Loucy (cell line): Measurements from ENCODE around the gene GPC5.

Experiments
- H2AFZ ChIP-seq: fragments of 200-600 bp; sonication (generic); 2 replicates; pipeline ENCODE4 v1.6.0; 2016; ENCODE audit warnings: antibody characterized with exemption, mild to moderate bottlenecking, low read length, moderate library complexity
- H3F3A ChIP-seq: fragments of 200-600 bp; 2 replicates; pipeline ENCODE4 v1.6.0; 2016; ENCODE audit warnings: antibody characterized with exemption, low read depth, mild to moderate bottlenecking
- H3K27me3 ChIP-seq: fragments of 200-600 bp; sonication (generic); 2 replicates; pipeline ENCODE4 v1.6.1; 2014; ENCODE audit warnings: low read length, mild to moderate bottlenecking; ENCODE audit not compliant: insufficient read depth, poor library complexity, severe bottlenecking
- H3K36me3 ChIP-seq: fragments of 200-600 bp; sonication (generic); 2 replicates; pipeline ENCODE4 v1.6.1; 2016; ENCODE audit warnings: low read length; ENCODE audit not compliant: insufficient read depth
- H3K4me1 ChIP-seq: fragments of 200-600 bp; sonication (generic); 2 replicates; pipeline ENCODE4 v1.5.1; 2014; ENCODE audit warnings: low read length, mild to moderate bottlenecking; ENCODE audit not compliant: insufficient read depth, poor library complexity, severe bottlenecking
- H3K4me2 ChIP-seq: fragments of 200-600 bp; sonication (generic); 2 replicates; pipeline ENCODE4 v1.6.0; 2014; ENCODE audit warnings: antibody characterized with exemption, low read length, low read depth, mild to moderate bottlenecking; ENCODE audit not compliant: poor library complexity, severe bottlenecking
- H3K4me3 ChIP-seq: fragments of 200-600 bp; sonication (generic); 2 replicates; pipeline ENCODE4 v1.5.1; 2014; ENCODE audit warnings: low read length, mild to moderate bottlenecking, mixed read lengths; ENCODE audit not compliant: poor library complexity, severe bottlenecking
- H3K79me2 ChIP-seq: fragments of 200-600 bp; sonication (generic); 2 replicates; pipeline ENCODE4 v1.6.1; 2014; ENCODE audit warnings: low read length; ENCODE audit not compliant: insufficient read depth
- H3K9ac ChIP-seq: fragments of 200-600 bp; sonication (generic); 2 replicates; pipeline ENCODE4 v1.6.0; 2014; ENCODE audit warnings: mild to moderate bottlenecking, low read depth, low read length, moderate library complexity; ENCODE audit not compliant: poor library complexity, severe bottlenecking
- H3K9me2 ChIP-seq: fragments of 200-600 bp; sonication (generic); replicated peaks from 2 replicates; pipeline ENCODE4 v1.6.1; 2016; ENCODE audit warnings: low read depth, low read length, mixed read lengths
- H3K9me3 ChIP-seq: fragments of 200-600 bp; sonication (generic); 2 replicates; pipeline ENCODE4 v1.6.1; 2014; ENCODE audit warnings: mild to moderate bottlenecking, antibody characterized with exemption, low read length, low read depth; ENCODE audit not compliant: insufficient read depth
- H4K20me1 ChIP-seq: fragments of 200-600 bp; sonication (generic); 2 replicates; pipeline ENCODE4 v1.6.0; 2014; ENCODE audit warnings: antibody characterized with exemption, low read length, mild to moderate bottlenecking; ENCODE audit not compliant: insufficient read depth, poor library complexity, severe bottlenecking
- CTCF ChIP-seq: fragments of 200-600 bp; sonication (generic); conservative IDR thresholded peaks from 2 replicates; pipeline ENCODE4 v1.5.1; 2014; ENCODE audit warnings: mild to moderate bottlenecking, antibody characterized with exemption, low read length
- EZH2phosphoT487 ChIP-seq: fragments of 200-600 bp; IDR thresholded peaks from 2 replicates; pipeline ENCODE4 v1.6.1; 2018; ENCODE audit warnings: antibody characterized with exemption, mild to moderate bottlenecking, moderate library complexity, borderline replicate concordance

GPC5 gene

DNA sequence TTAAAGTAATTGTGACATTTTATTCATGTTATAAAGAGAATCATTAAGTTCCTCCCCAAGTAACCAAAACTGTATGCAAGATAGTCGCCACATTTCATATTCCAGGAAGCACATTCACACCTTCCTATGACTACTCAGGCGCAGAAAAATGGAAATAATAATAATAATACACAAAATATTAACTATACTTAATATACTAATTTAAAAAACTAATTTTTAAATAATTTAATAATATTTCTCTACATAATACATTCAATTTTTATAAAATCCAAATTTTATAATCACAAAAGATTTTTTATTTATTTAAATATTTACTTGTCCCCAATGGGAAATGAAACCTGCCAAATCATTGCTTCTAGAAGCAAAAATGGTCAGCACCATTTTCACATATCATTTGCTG lies 1030.8 kb downstream of the GPC5 start:
- no peak overlapping the region for H3K4me3 ChIP-seq
- H4K20me1 ChIP-seq = no peaks in the 10 kb centered on the region
- no peaks in the 10 kb centered on the region for H3K4me1 ChIP-seq
- no peaks in the 10 kb centered on the region for H3K79me2 ChIP-seq
- H3K36me3 ChIP-seq = no peaks in the 10 kb centered on the region
- 0 out of 2 replicates have a peak, but pooled peaks cover 4% of the 10 kb centered on the region for H3K9me2 ChIP-seq
- TF ChIP-seq CTCF = no peak
- no peak for TF ChIP-seq EZH2phosphoT487
- H3F3A ChIP-seq = no peaks in the 10 kb centered on the region
- no peak overlapping the region for H2AFZ ChIP-seq
- no peaks in the 10 kb centered on the region for H3K27me3 ChIP-seq
- no peak overlapping the region for H3K9ac ChIP-seq
- no peak overlapping the region for H3K4me2 ChIP-seq
- H3K9me3 ChIP-seq = no peaks in the 10 kb centered on the region

- H3F3A ChIP-seq = no peaks in the 10 kb centered on the region
- H3K79me2 ChIP-seq = no peaks in the 10 kb centered on the region
- H3K27me3 ChIP-seq = no peaks in the 10 kb centered on the region
- H2AFZ ChIP-seq = no peak overlapping the region
- H3K36me3 ChIP-seq = no peaks in the 10 kb centered on the region
- H3K9ac ChIP-seq = no peak overlapping the region
- H3K9me3 ChIP-seq = no peaks in the 10 kb centered on the region
- H3K4me3 ChIP-seq = no peak overlapping the region
- H3K4me2 ChIP-seq = no peak overlapping the region
- TF ChIP-seq EZH2phosphoT487 (no peak), CTCF (no peak)
- no peaks in the 10 kb centered on the region for H4K20me1 ChIP-seq
- H3K9me2 ChIP-seq = 0 out of 2 replicates have a peak, but pooled peaks cover 4% of the 10 kb centered on the region
- no peaks in the 10 kb centered on the region for H3K4me1 ChIP-seq
Observed at GRCh38 chr13:92433386-92433785, 1035.0 kb downstream of the GPC5 start.

- TF ChIP-seq CTCF (no peak), EZH2phosphoT487 (no peak)
- Histone ChIP-seq H3K36me3 (no peaks in the 10 kb centered on the region), H3K4me2 (no peak overlapping the region), H3K27me3 (no peaks in the 10 kb centered on the region), H3F3A (no peaks in the 10 kb centered on the region), H3K9me2 (0 out of 2 replicates have a peak, but pooled peaks cover 4% of the 10 kb centered on the region), H3K4me1 (no peaks in the 10 kb centered on the region), H2AFZ (no peak overlapping the region), H3K79me2 (no peaks in the 10 kb centered on the region), H4K20me1 (no peaks in the 10 kb centered on the region), H3K9ac (no peak overlapping the region), H3K4me3 (no peak overlapping the region), H3K9me3 (no peaks in the 10 kb centered on the region)
Observed at GRCh38 chr13:92433963-92434362, 1035.5 kb downstream of the GPC5 start.
